ENCODE results near the gene MEGF10.
"Not testable (repeated sequence)": the region's sequence is repeated elsewhere in the genome, so short reads cannot be mapped to it uniquely, and the experiment has no call there.

The MEGF10 gene
- total RNA-seq = 0 to 0.44 (median 0) reads per million in 4 experiments

DNA sequence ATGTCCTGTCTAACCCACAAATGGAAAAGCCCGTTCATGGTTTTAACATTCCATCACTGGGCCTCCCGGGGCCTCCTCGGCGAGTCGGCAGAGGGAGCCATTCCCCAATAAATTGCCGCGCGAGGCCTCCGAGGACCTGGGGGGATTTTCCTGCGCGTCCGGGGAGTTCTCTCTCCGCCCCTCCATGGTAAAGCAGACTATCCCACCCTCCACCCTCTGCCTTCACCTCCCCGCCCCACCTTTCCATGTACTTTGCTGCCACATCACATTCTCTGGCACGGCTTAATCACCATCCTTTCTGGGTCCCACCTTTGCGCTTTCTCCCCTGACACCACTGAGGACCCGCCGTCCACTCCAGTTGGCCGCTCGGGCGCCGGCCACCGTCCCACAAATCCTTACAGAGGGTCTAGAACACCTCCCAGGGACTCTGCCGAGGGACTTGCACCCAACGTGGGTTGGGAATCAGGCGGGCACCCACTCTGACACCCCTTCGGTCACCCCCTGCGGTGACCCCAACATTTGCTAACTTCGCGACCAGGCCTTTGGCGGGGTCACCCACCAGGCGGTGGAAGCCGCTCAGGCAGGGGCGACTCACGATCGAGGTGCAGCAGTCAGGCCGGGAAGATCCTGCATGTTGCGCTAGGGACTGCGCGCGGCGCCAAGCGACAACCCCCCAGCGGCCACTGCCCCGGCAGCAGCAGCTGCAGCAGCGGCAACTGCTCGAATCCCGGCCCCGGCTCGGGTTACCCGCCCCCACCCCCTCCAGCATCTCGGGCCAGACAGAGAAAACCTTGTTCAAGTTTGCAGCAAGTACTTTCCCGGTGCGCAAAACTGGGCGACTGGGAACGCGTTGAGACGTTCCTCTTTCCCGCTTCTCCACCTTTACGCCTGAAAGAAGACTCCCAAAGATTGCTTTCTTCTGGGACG, at the start of gene MEGF10:
Gene MEGF10, plus strand, starts transcription at position 778 of the 927 bp plus-strand sequence. CDS start 40,513 bp downstream, outside the sequence.
- DNase-seq = no peak

DNA sequence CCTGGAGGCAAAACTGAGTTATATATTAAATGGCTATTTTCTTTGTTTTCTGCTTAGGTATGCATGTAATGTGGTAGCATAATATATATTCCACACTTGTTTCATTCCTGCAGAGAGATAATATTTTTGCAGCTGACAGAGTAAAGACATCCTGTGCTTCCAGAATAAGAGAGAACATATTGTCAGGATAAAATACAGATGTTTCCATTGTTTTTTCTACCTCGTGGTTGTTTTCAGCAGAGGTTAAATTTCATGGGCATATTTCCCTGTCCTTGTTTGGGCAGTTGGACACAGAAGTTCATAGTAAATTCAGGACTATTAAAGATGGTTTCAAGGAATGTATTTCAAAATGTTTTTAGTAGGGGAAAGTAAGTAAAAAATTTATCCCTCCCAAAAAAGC, 47.6 kb upstream of the MEGF10 start:
- no peak for DNase-seq

DNA sequence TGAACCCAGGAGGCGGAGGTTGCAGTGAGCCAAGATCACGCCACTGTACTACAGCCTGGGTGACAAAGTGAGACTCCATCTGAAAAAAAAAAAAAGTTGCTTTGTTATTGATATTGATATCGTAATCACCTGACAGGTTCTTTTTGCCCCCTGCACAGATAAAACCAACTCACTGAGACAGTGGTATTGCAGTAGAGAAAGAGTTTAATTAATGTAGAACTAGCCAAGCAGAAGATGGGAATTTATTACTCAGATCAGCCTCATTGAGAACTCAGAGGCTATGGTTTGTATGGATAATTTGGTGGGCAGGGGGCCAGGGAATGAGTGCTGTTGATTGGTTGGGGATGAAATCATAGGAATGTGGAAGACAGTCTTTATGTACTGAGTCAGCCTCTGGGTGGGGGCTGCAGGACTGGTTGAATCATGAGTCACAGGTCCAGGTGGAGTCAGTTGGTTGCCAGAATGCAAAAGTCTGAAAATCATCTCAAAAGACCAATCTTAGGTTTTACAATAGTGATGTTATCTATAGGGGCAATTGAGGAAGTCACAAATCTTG, 35.8 kb upstream of the MEGF10 start:
- DNase-seq = no peak

DNA sequence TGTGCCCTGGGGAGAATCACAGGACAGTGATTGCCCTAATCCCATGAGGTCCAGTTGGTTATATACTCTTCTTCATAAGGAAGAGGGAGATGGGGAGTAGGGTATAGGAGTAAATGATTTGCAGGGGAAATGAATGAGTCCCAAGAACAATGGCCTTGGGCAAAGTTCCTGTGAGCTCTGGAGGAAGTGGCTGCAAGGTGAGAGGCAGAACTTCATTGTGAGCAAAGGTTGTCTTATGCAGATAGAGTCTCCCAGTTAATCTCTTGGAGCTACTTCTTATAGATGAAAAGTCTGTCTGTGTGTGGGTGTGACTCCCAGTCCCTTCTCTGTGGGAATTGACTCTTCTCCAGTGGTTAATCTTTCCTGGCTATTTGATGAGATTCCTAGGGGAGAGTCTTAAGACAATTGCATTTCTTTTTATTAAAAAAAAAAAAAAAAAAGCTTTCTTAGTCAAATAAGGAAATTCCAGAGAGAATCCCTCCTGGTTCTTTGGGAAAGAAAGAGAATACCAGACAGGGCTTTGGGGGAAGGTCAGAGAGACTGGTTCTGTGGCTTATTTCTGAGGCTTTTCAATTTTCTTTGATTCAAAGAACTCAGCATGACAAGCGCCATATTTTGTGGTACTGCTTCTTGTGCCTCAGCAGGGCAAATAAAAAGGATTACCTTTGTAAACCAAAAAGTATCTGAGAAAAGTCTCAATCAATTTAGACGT, 33.6 kb upstream of the MEGF10 start:
- DNase-seq = no peak

DNA sequence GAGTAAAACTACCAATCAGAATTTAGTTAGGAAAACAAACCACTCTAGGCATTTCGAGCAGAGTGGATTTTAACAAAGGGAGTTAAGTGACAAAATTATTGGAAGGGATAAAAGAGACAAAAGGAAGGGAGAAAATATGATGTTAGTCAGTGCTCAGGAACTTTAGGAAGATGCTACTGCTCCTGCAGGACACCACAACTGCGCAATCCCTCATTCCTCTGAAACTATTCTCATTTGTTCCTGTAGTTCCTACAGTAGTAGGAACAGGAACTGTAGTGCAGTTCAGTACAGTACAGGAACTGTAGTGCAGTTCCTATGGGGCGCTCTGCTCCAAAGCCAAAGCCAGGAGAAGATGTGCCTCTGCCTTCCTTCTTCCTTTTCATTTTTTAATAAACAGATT, 29.9 kb upstream of the MEGF10 start:
- DNase-seq = no peak

DNA sequence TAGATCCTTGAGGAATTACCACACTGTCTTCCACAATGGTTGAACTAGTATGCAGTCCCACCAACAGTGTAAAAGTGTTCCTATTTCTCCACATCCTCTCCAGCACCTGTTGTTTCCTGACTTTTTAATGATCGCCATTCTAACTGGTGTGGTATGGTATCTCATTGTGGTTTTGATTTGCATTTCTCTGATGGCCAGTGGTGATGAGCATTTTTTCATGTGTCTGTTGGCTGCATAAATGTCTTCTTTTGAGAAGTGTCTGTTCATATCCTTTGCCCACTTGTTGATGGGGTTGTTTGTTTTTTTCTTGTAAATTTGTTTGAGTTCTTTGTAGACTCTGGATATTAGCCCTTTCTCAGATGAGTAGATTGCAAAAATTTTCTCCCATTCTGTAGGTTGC, 25.1 kb upstream of the MEGF10 start:
- DNase-seq = not testable (repeated sequence)

DNA sequence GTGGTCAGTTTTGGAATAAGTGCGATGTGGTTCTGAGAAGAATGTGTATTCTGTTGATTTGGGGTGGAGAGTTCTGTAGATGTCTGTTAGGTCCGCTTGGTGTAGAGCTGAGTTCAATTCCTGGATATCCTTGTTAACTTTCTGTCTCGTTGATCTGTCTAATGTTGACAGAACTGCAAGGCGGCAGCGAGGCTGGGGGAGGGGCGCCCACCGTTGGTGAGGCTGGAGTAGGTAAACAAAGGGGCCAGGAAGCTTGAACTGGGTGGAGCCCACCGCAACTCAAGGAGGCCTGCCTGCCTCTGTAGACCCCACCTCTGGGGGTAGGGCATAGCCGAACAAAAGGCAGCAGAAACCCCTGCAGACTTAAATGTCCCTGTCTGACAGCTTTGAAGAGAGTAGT, 22.3 kb upstream of the MEGF10 start:
- DNase-seq = not testable (repeated sequence)

DNA sequence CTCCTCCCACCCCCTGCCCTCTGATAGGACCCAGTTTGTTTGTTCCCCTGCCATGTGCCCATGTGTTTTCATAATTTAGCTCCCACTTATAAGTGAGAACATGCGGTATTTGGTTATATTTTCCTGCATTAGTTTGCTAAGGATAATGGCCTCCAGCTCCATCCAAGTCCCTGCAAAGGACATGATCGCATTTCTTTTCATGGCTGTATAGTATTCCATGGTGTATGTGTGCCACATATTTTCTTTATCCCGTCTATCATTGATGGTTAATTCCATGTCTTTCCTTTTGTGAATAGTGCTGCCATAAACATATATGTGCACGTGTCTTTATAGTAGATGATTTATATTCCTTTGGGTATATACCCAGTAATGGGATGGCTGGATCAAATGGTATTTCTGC, 19.9 kb upstream of the MEGF10 start:
- DNase-seq = not testable (repeated sequence)

DNA sequence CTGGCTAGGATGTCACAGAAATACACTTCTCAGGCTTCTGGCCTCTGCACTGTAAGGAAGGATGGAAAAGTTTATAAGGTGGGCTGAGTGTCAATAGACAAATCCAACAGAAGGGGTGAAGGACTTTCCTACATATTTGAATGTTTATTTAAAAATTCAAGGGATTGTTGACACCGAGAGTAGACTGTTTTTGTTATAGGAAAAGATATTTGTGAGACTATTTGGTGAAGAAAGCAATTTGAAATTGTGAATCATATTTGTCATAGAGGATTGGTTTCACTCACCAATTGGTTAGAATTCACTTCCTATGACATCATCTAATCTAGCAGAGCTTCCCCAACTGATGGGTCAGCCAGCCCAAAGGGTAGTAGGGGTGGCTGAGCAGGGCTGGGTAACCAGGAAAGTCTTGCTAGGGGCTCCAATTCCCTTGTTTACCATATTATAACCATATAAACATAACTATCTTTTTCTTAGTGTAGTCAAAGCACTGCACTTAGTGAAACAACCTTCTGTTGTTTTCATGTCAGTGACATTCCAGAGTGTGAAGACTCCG, 14.9 kb upstream of the MEGF10 start:
- DNase-seq = no peak

DNA sequence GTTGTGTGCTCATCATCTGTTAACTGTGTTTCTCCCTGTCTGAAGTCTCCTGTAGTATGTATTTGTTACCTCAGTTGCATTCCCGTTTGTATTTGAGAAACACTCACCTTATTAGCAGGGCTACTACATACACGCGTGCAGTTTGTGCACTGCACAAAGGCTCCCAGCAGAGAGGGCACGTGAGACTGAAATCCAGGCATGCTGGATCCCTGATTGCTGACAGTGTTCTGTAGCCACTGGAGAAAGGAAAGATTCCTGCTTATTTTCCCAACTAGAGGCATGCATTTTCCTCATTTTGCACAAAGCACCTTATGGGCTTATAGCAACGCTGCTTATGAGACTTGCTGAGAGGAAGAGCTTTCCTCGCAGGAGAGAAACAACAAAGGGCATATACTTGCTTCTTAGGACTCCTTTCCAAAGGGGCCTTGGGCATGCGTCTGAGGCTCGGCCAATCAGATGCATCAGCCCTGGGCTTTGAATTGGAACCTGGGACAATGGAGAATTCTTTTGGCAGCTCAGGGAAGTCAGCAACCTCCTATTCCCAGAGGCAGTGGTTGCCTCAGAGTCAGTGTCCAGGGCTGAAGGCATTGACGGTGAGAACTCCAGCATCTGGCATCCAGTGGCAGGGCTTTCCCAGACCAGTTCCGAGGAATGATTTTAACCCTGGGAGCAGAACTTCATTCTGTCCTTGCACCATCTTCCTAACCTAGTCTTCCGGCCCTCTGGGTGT, 9.9 kb upstream of the MEGF10 start:
- DNase-seq = no peak

DNA sequence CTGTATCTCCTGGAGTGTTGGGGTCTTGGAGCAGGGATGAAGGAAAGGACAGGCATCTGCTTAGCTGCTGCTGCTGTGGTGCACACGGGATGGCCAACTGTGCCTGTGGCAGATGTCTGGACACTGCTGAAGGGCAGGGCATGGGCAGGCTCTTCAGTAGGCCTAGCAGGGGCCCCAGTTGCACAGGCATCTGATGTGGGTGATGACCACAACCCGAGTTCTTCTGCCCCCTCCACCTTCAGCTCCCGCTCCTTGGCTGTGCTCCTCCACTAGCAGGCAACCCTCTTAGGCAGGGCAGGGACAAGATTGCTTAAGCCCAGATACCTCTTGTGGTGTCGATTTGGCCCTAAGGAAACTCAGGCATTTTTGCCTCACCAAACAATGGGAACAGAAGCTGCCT, 9.0 kb upstream of the MEGF10 start:
- DNase-seq = no peak

DNA sequence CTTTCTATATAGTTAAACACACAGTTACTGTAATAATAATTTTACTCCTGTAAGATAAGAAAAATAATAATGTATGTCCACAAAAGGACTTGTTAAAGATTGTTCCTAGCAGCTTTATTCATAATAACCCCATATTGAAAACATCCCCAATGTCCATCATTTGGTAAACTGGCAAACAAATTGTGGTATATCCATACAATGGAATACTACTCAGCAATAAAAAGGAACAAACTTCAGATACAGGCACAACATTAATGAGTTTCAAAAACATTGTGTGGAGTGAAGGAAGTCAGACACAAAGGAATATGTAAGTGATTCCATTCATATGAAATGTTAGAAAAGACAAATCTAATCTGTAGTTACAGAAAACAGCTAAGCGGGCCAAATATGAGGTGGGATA, 1.9 kb upstream of the MEGF10 start:
- no peak for DNase-seq

DNA sequence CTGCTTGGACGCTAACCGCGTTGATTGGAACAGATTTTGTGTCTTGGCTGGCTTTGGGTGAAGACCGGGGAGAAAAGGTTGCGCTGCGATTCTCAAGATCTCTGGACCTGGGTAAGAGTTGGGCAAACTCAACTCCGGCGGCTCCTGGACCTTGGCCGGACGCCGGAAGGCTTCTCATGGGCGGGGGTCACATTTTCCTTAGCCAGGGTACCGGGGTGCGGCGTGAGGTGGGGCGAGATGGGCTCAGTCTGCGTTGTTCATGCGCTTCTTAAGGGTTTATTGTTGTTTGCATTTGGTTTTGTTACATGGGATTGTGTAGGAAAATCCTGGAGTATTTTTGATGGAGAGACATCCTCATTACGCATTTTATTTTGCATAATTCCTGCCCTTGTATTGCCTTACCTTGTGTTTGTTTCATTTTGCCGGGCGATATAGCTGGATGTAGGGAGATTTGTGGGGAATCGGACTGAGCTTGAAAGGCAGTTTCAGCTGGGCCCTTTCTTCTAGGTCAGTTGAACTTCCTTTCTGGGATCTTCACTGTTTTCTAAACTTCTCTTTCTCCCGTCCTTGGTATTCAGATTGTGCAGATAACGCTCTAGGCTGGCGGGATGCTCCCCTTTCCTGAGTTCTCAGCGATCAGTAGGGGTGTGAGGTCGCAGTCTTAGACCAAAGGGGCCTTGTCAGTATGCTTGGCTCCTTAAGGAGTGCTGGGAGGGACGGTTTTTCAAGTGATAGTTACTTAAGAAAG, 524 bp downstream of the MEGF10 start:
- DNase-seq = no peak

DNA sequence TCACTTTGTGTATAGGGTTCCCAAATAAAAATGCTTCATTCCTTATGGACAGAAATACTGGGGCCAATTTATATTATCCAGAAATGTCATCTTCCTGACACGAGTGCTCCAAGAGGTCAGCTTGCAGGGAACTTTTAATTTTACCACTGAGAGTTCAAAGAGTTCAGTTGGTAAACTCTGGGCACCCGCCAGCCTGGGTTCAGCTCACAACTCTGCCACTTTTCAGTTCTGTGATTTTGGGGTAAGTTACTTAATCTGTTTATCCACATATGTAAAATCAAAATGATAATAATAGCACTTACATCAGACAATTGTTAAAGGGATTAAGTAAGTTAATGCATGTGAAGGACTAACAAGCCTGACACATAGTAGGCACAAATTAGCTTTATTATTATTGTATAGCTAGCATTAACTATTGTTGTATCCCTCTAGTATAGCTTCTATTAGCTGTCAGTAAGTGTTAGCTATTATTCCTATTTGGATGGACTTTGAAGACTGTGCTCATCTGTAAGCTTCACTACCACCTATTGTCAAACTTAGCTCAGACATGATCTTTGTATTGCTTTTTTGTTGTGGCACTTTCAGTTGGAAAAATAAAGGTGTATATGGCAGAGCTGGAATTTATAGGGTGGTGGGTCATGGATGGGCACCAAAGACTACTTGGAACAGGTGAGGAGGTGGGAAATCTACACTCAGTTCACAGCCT, 1.6 kb downstream of the MEGF10 start:
- no peak for DNase-seq

DNA sequence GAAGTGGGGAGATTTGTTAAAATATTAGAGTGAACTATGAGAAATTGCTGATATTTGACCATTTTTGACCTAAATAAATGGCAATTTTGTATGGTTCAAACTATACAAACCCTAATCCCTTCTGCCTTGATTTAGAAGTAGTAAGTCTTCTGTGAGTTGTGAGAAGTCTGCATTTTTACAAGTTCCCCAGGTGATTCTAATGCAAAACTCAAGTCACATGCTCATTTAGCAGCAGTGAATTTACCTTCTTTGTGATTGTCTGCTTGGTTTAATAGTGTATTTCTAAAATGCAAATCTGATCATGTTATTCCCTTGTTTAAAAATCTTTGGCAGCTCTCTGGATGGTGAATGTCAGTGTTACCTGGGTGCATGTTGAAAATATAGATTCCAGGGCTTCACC, 2.8 kb downstream of the MEGF10 start:
- DNase-seq = no peak

DNA sequence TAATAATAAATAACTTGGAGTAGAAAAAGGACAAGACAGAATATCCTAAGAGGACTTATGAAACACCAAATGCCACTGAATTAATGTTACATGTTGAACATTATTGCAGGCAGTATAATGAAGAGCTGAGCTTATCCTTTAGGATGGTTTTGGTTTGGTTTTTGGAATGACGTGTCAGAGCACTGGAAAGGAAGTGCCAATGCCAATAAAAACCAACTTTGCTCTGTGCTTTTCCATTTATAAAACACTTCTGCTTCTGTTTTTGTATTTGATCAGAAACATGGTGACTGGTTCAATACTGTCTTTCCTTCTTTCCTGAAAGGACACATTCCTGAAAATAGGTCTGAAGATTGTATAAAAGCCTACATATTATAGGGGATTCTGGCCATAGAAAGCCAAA, 4.2 kb downstream of the MEGF10 start:
- DNase-seq = no peak

DNA sequence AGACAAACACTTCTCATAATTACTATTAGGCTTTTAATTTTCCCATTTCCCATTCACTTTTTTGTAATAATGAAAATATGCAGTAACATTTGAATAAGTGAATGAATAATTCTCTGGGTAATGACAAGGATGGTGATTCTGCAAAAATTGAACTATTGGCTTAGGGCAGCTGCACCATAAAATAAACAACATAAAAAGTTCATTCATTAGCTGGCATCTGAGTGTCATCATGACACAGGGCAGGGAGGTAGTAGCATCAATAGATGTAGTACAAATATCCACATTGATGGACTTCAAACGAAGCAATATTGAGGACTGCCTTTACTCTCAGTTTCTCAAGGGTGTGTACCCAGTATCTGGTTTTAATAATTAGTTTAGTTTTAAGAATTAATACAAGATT, 4.9 kb downstream of the MEGF10 start:
- DNase-seq = no peak

DNA sequence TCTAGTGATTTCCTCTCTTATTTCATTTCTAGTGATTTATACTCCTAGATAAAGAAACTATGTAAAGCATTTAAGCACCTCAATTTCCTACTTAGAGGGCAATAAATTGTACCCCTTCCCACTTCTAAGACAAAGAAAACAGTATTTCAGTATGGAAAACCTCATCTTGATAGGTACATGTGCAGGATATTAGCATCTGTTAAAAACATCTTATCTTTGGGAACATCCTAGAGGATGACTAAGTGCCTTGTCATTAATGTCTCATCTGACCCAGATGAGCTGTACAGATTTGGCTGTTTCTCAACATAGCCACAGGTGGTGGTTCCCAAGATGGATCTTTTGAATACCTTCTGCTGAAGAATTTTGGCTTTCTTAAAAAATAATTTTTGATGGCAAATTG, 5.7 kb downstream of the MEGF10 start:
- DNase-seq = no peak

DNA sequence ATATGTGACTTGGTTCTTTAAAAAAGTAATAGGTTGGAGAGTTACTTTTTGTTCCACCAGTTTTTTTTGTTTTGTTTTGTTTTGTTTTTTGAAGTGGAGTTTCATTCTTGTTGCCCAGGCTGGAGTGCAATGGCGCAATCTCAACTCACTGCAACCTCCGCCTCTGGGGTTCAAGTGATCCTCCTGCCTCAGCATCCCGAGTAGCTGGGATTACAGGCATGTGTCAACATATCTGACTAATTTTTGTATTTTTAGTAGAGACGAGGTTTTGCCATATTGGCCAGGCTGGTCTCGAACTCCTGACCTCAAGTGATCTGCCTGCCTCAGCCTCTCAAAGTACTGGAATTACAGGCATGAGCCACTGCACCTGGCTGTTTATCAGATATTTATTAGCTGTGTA, 6.3 kb downstream of the MEGF10 start:
- not testable (repeated sequence) for DNase-seq

DNA sequence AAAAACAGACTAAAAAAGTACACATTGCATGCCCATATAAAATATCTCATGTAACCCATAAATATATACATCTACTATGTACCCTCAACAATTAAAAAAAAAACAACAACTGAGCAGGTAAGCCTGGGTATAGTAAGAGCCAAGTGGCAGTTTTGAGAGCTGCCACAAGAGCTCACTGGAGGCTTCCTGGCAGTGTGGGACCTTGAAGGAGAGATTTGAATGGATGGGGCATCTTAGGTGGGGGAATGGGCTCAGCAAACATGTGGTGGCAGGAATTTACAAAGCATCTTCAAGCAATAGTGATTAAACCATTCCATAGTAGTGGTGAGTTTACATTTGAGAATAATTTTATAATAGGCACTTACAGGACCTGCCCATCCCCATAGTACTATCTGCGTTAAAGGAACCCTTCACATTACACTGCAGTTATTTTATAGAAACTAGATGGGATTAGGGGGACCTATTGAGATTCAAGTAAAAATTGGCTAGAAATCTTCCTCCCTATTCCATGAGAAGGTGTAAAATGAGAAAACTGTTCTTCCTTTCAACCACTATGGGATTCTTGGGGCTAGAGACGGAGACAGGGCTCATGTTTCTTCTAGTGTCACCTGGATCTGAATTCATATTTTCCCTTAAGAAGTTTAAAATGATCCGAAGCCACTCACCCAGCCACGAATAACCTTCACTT, 6.9 kb downstream of the MEGF10 start:
- no peak for DNase-seq

DNA sequence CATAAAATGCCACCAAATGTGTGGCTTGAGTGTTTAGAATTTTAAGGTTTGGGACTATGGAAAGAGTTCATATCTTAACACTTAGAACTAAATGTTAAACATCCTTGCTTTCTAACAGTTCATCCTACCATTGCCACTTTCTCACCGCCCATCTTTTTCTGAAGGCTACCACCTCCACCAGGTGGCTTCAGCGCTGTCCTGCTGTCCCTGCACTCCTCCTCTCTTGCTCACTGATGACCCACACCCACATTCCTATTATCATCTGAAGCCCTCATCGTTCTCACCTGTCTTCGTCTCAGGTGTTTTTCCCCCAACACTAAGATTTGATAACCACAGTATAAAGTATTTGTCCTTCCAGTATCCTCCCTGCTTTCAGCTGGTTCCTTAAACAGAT, 7.4 kb downstream of the MEGF10 start:
- no peak for DNase-seq

All from effector CD8-positive, alpha-beta T cell (primary cell).